Measurements from ENCODE around the gene EEF2K.

DNA sequence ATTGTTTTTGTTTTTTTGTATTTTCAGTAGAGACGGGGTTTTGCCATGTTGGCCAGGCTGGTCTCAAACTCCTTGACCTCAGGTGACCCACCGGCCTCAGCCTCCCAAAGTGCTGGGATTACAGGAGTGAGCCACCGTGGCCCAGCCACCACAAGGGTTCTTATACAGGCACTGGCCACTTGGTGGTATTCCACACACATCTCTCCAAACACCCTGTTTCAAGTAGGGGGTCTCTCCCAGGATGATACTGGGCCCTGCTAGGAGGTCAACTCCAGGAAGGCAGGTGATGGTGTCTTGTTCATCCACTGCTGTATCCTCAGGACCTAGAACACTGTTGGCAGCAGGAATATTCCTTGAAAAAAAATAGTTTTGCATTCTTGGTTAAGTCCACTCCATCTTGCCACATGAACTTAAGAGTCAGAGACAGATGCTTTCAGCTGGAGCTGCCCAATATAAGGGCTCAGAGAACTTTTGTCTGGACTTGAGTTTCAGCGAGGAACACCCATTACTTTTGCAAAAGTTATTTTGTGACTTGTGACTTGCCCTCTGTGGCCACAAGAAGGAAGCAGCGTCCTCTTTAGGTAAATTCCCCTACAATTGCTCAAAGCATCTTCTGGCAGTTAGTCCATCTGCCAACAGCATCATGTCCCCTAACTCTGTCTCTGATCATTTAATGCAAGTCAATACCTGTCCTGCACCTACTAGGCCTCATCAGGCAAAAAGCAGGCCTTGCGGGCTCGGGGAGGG, 7.4 kb upstream of the EEF2K start:
- TF ChIP-seq, protein P1, sequence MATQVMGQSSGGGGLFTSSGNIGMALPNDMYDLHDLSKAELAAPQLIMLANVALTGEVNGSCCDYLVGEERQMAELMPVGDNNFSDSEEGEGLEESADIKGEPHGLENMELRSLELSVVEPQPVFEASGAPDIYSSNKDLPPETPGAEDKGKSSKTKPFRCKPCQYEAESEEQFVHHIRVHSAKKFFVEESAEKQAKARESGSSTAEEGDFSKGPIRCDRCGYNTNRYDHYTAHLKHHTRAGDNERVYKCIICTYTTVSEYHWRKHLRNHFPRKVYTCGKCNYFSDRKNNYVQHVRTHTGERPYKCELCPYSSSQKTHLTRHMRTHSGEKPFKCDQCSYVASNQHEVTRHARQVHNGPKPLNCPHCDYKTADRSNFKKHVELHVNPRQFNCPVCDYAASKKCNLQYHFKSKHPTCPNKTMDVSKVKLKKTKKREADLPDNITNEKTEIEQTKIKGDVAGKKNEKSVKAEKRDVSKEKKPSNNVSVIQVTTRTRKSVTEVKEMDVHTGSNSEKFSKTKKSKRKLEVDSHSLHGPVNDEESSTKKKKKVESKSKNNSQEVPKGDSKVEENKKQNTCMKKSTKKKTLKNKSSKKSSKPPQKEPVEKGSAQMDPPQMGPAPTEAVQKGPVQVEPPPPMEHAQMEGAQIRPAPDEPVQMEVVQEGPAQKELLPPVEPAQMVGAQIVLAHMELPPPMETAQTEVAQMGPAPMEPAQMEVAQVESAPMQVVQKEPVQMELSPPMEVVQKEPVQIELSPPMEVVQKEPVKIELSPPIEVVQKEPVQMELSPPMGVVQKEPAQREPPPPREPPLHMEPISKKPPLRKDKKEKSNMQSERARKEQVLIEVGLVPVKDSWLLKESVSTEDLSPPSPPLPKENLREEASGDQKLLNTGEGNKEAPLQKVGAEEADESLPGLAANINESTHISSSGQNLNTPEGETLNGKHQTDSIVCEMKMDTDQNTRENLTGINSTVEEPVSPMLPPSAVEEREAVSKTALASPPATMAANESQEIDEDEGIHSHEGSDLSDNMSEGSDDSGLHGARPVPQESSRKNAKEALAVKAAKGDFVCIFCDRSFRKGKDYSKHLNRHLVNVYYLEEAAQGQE (IDR thresholded peaks at IDR 0.05; ENCODE audit: insufficient read depth in 1 of 2, low read depth in 2 of 2, low read length in 2 of 2): no peak
- TF ChIP-seq POLR2AphosphoS5 (IDR thresholded peaks at IDR 0.05; ENCODE audit: low read depth, low read length) (no peak), SIN3A (IDR thresholded peaks at IDR 0.05; ENCODE audit: borderline replicate concordance, insufficient read depth, low read length) (no peak), TAF1 (IDR thresholded peaks at IDR 0.05; ENCODE audit: borderline replicate concordance, insufficient read depth, low read length) (no peak)
